ENCODE results near the gene WDR76. TPM values are rescaled to one million over a fixed set of nuclear protein-coding genes. Genes with fewer than 3 reads are reported as not detected.

WDR76 gene
- total and polyA plus RNA-seq, 12 donors: 0.74 to 8.2 (median 2.0) TPM

DNA sequence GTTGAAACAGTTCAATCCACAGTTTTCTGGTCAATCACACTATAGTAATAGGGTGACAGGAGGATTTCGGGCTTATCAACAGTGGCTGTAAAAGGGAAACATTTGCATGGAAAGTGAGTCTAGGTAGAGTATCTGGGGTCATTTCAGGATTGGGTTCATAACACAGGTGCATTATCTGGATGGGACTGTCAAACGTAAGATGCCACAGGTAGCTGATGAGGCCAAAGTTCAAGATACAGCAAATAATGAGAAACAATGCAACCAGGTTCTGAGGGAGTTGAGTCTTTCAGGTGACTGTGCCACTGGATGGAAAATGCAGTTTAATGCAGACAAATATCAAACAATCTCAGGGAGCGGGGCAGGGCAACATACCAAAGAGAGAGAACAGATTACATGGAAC, 62.2 kb downstream of the WDR76 start:
- intact Hi-C loops (cut with DNase I): no loop called here
- Histone ChIP-seq H3K27ac (no peak overlapping the region), H3K27me3 (no peaks in the 10 kb centered on the region), H3K36me3 (replicated peaks in 1 of 2) (no peaks in the 10 kb centered on the region), H3K9me3 (replicated peaks in 1 of 3) (no peaks in the 10 kb centered on the region), H3K4me3 (no peak overlapping the region), H3K4me1 (replicated peaks in 1 of 2) (peaks cover 0 to 5% of the 10 kb centered on the region in 2 donors)
- DNase-seq: no peak
- 88 to 96% (median 95%) methylated on average over 3 of the region's 3 CpGs for WGBS, 4 donors
- TF ChIP-seq, protein P1, sequence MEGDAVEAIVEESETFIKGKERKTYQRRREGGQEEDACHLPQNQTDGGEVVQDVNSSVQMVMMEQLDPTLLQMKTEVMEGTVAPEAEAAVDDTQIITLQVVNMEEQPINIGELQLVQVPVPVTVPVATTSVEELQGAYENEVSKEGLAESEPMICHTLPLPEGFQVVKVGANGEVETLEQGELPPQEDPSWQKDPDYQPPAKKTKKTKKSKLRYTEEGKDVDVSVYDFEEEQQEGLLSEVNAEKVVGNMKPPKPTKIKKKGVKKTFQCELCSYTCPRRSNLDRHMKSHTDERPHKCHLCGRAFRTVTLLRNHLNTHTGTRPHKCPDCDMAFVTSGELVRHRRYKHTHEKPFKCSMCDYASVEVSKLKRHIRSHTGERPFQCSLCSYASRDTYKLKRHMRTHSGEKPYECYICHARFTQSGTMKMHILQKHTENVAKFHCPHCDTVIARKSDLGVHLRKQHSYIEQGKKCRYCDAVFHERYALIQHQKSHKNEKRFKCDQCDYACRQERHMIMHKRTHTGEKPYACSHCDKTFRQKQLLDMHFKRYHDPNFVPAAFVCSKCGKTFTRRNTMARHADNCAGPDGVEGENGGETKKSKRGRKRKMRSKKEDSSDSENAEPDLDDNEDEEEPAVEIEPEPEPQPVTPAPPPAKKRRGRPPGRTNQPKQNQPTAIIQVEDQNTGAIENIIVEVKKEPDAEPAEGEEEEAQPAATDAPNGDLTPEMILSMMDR (IDR thresholded peaks at IDR 0.05): no peak
- TF ChIP-seq POLR2A (IDR thresholded peaks at IDR 0.05): no peak

DNA sequence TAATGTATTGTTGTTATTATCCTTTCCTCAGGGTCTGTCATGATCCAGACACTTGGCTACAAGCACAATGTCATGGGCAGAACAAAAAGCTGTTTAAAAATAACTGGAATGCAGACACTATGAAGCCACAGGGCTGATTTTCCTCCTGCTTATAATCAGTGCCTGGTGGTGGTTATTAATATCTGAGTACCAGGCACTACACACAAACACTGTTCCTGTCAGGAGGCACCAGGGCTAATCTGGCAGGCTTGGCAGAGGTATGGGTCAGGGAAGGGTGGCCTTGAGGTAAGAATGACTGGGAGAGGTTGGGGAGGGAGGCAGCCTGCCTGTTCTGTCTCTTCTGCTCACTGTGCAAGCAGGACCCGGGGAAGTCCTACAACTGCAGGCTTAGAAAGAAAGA, 67.2 kb downstream of the WDR76 start:
- Histone ChIP-seq H3K4me1 (replicated peaks in 1 of 2) (peaks cover 0 to 8% of the 10 kb centered on the region in 2 donors), H3K27ac (no peak overlapping the region), H3K36me3 (replicated peaks in 1 of 2) (no peaks in the 10 kb centered on the region), H3K9me3 (replicated peaks in 1 of 3) (no peaks in the 10 kb centered on the region), H3K4me3 (no peak overlapping the region), H3K27me3 (no peaks in the 10 kb centered on the region)
- intact Hi-C loops (cut with DNase I): no loop called here
- TF ChIP-seq, protein P1 (IDR thresholded peaks at IDR 0.05): peak in 1 of 6 experiments; percentile 5
- no peak for TF ChIP-seq POLR2A (IDR thresholded peaks at IDR 0.05)
- peak; percentile 46 to 78 (median 74) for DNase-seq
- 36 to 50% (median 39%) methylated on average over 1 of the region's 1 CpG for WGBS, 4 donors

DNA sequence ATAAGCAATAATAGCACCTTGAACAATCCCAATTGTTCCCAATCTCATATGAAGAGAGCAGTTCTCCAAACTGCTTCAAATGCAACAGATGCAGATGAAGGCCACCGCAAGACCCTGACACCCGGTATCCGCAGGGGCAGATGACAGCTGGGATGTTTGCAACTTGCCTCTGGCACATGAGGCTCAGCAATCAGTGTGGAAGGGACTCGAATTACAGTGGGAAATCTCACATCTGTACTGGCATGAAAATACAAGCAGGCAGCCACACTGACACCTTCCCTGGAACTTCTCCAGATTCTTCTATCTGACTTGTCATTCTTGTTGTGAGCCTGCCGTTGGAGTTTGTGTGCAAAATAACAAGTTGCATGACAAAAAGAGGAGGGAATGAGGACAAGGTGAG, 68.8 kb downstream of the WDR76 start:
- no peaks in the 10 kb centered on the region for H3K36me3 ChIP-seq (replicated peaks in 1 of 2)
- H3K27me3 ChIP-seq: no peaks in the 10 kb centered on the region
- H3K4me3 ChIP-seq: no peak overlapping the region
- no peak for DNase-seq
- no peaks in the 10 kb centered on the region for H3K9me3 ChIP-seq (replicated peaks in 1 of 3)
- intact Hi-C loops (cut with DNase I): no loop called here
- WGBS, 4 donors: 63 to 80% (median 71%) methylated on average over 4 to 5 of the region's 5 CpGs
- H3K27ac ChIP-seq: no peak overlapping the region
- H3K4me1 ChIP-seq (replicated peaks in 1 of 2): peaks cover 0 to 8% of the 10 kb centered on the region in 2 donors
- TF ChIP-seq, protein P1 (IDR thresholded peaks at IDR 0.05): no peak
- TF ChIP-seq POLR2A (IDR thresholded peaks at IDR 0.05): no peak

DNA sequence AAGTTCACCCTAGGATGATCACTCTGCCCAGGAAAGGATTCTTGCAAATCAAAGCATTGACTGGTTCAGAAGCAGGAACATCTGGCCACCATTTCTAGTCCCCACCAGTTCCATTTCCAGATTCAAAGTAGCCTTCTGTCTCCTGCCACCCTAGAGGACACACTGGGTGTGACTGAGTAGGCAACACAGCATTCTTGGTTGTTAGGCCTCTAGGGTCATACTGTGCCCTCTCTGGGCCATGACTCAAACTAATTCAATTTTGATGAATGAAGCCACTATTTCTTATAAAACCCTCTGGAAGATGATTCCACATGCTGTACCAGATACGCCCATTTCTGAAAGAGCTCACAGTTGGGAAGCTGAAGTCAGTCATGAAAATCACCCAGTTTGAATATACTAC, 69.7 kb downstream of the WDR76 start:
- Histone ChIP-seq H3K4me3 (no peak overlapping the region), H3K36me3 (replicated peaks in 1 of 2) (no peaks in the 10 kb centered on the region), H3K27me3 (no peaks in the 10 kb centered on the region), H3K9me3 (replicated peaks in 1 of 3) (no peaks in the 10 kb centered on the region), H3K27ac (no peak overlapping the region), H3K4me1 (replicated peaks in 1 of 2) (peaks cover 0 to 8% of the 10 kb centered on the region in 2 donors)
- intact Hi-C loops (cut with DNase I): no loop called here
- WGBS, 4 donors: 88 to 100% (median 98%) methylated on average over 1 of the region's 1 CpG
- TF ChIP-seq, protein P1 (IDR thresholded peaks at IDR 0.05): no peak
- TF ChIP-seq POLR2A (IDR thresholded peaks at IDR 0.05): no peak
- DNase-seq: no peak

Measured in adrenal gland (tissue), 12 donors.